BE2C (cell line): Measurements from ENCODE around the gene EXOC4.
A peak's percentile ranks its signal among the peaks of the same experiment; 100 is the strongest.
"Not testable (repeated sequence)": the region's sequence is repeated elsewhere in the genome, so short reads cannot be mapped to it uniquely, and the experiment has no call there.

Experiments
- DNase-seq: peaks from one replicate; pipeline ENCODE4 v3.0.0-alpha.2; 2020
- H3K27me3 ChIP-seq: fragments of 250-450 bp; sonication (Bioruptor Pico); 2 replicates; pipeline ENCODE4 v1.5.1; 2020; ENCODE audit warnings: mild to moderate bottlenecking
- H3K36me3 ChIP-seq: fragments of 250-450 bp; sonication (Bioruptor Pico); 2 replicates; pipeline ENCODE4 v1.5.1; 2020; ENCODE audit warnings: mild to moderate bottlenecking
- H3K4me1 ChIP-seq: fragments of 250-450 bp; sonication (Bioruptor Pico); 2 replicates; pipeline ENCODE4 v1.5.1; 2020
- H3K4me3 ChIP-seq: 2 replicates; pipeline ENCODE4 v1.5.1; 2011; ENCODE audit warnings: low read depth, low read length
- H3K9me3 ChIP-seq: fragments of 250-450 bp; sonication (Bioruptor Pico); 2 replicates; pipeline ENCODE4 v1.5.1; 2020
- TF ChIP-seq, protein P1 (sequence below): IDR thresholded peaks from 2 replicates; pipeline ENCODE4 v1.5.1; 2012; ENCODE audit warnings: mild to moderate bottlenecking, low read depth, low read length

EXOC4 gene

DNA sequence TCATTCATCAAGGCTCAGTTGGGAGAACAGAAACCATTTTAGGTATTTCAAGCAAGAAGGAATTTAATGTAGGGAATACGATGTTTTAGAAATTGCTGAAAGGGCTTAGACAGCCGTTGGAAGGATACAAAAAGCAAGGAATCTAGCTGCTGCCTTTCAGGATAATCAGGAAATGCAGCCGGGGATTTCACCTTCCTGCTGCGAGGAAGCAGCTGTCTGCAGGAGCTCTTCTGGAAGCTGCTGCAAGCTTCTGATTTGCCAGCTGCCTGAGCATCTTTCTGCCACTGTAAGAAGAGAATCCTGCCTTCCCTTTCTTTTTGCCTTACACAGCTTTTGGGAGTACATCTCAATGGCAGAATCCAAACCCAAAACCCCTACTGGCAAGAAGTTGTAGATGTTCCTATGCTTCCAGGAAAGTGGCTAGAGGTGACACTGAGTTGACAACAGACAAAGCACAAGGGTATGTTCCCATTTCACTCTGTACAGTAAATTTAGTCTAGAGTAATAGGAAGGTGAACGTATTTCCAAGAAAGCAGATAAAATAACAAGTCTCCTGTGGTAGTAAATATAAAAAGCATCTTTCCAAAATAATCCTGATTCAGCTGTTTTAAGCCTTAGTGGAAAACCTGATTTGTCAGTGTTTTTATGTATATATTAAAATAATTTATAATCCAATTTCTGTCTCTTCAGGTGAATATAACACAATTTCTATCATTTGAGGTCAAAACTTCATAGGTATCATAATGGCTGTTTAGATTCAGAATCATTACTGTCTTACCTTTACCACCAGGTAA is 725.8 kb downstream of the EXOC4 start:
- TF ChIP-seq, protein P1, sequence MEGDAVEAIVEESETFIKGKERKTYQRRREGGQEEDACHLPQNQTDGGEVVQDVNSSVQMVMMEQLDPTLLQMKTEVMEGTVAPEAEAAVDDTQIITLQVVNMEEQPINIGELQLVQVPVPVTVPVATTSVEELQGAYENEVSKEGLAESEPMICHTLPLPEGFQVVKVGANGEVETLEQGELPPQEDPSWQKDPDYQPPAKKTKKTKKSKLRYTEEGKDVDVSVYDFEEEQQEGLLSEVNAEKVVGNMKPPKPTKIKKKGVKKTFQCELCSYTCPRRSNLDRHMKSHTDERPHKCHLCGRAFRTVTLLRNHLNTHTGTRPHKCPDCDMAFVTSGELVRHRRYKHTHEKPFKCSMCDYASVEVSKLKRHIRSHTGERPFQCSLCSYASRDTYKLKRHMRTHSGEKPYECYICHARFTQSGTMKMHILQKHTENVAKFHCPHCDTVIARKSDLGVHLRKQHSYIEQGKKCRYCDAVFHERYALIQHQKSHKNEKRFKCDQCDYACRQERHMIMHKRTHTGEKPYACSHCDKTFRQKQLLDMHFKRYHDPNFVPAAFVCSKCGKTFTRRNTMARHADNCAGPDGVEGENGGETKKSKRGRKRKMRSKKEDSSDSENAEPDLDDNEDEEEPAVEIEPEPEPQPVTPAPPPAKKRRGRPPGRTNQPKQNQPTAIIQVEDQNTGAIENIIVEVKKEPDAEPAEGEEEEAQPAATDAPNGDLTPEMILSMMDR, result no peak
- DNase-seq, result no peak
- Histone ChIP-seq H3K27me3 (no peaks in the 10 kb centered on the region), H3K4me3 (no peak overlapping the region), H3K9me3 (no peaks in the 10 kb centered on the region), H3K4me1 (peaks cover 23% of the 10 kb centered on the region), H3K36me3 (no peaks in the 10 kb centered on the region)

DNA sequence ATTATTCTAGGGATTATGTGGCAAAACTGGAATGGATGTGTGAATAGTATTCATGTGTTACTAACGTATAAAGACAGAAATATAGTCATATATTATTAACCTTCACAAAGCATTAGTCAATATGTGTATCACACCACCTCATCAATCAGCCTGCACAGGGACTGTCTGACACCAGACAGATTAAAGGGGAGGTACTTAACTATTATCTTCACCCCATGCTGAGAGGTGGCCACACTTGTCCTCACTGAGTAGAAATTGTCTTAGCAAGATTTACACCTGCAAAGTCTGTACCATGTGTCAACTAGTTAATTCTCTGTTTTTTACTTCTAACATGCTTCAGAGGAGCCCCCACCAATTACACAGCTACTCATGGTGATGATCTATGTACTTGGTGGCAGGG is 727.9 kb downstream of the EXOC4 start:
- H3K9me3 ChIP-seq, result no peaks in the 10 kb centered on the region
- TF ChIP-seq, protein P1, result no peak
- H3K36me3 ChIP-seq, result no peaks in the 10 kb centered on the region
- H3K4me1 ChIP-seq, result peaks cover 23% of the 10 kb centered on the region
- no peaks in the 10 kb centered on the region for H3K27me3 ChIP-seq
- no peak for DNase-seq
- H3K4me3 ChIP-seq, result no peak overlapping the region

DNA sequence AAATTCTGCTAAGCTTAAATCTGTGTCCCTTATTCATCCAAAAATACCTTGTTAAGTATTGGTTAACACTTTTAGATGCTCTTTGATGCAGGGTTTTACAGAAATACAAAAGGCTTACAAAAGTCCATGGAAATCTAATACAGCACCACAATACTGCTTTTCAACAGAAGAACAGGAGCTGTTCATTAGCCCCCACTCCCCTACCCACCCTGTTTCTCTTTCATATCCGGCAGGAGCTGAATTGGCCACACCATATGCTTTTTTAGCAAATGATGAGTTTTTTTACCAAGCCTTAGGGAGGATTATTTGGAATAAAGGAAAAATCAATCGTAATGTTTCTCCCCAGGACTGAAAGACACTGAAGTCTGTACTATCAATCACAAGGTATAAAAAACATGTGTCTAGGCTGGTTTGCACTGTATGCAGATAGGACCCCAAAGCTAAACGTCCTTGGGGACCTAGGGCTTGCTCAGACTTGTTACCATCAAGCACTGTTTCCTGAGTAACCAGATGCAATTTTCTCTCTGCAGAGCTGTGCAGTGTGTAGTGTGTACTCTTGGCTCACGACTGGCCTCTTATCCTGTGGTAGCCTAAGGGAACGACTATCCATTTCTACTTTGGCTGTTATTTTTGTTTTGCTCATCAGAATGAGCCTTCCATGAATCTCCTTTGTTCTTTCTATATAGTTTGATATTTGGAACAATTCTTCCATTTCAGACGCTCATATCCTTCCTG is 731.0 kb downstream of the EXOC4 start:
- Histone ChIP-seq H3K9me3 (no peaks in the 10 kb centered on the region), H3K27me3 (no peaks in the 10 kb centered on the region), H3K36me3 (no peaks in the 10 kb centered on the region), H3K4me3 (peak overlapping the region; percentile 17; the same call in 1 of the 2 replicates), H3K4me1 (peaks cover 21% of the 10 kb centered on the region)
- TF ChIP-seq, protein P1, result peak; percentile 63
- DNase-seq, result peak; percentile 80

DNA sequence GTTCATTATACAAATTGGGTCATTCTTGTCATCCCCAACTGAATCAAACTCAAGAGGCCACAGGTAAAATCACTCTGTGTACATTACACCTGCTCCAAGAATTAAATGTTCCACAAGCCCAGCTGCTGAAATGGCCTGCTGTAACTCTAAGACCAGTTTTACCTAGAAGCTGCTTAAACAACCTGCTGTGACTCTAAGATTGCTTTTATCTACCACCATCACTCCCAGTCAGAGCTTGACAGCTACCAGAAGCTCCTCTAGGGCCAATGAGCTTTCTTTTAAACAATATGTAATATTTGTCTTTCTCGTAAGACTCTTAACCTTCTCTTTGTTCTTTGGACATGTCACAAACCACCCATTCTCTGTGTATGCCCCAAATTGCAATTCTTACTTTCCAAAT is 732.4 kb downstream of the EXOC4 start:
- Histone ChIP-seq H3K36me3 (no peaks in the 10 kb centered on the region), H3K27me3 (no peaks in the 10 kb centered on the region), H3K4me3 (no peak overlapping the region), H3K9me3 (no peaks in the 10 kb centered on the region), H3K4me1 (peaks cover 21% of the 10 kb centered on the region)
- TF ChIP-seq, protein P1, result no peak
- DNase-seq, result no peak

DNA sequence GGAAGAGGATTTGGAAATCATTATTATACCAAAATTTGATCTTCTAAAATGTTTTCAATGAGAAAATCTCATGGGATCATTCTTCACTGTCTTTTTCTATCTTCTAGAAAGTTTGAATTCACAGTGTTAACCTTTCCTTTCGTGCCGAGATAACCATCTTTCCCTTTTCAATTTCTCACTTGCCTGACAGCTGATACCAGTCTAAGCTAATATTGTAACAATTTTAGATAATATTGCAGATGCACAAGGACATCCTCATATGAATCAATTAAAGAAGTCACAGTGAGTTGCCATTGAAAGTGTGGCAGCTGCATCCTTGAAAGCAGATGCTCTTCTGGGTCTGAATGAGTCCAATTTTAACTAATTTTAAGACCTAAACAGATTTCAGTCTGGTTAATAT is 734.7 kb downstream of the EXOC4 start:
- DNase-seq, result no peak
- no peaks in the 10 kb centered on the region for H3K27me3 ChIP-seq
- TF ChIP-seq, protein P1, result no peak

DNA sequence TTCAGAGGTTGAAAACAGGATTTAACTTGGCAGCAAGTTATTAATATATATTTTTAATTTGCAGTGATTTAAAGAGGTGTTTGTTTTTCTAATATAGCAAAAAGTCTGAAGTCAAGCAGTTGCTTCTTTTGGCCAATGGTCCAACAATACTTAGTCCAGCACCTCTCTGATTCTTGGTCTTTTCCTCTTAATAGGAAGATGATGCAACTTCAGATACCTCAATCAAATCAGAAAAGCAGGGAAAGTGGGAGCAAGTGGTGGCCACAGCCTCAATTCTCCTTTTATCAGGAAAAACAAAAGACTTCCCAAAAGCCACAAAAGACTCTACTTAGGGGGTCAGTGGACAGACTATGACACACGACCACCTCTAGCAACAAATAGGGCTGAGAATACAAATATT is 740.7 kb downstream of the EXOC4 start:
- DNase-seq, result no peak
- no peak overlapping the region for H3K4me3 ChIP-seq
- TF ChIP-seq, protein P1, result no peak
- no peaks in the 10 kb centered on the region for H3K36me3 ChIP-seq
- H3K4me1 ChIP-seq, result no peaks in the 10 kb centered on the region; the same call in 1 of the 2 replicates
- H3K27me3 ChIP-seq, result no peaks in the 10 kb centered on the region
- H3K9me3 ChIP-seq, result no peaks in the 10 kb centered on the region

More for the DNA sequence above, 734.7 kb downstream of the EXOC4 start:
- Histone ChIP-seq H3K36me3 (no peaks in the 10 kb centered on the region), H3K9me3 (no peaks in the 10 kb centered on the region), H3K4me1 (peaks cover 21% of the 10 kb centered on the region), H3K4me3 (no peak overlapping the region)

DNA sequence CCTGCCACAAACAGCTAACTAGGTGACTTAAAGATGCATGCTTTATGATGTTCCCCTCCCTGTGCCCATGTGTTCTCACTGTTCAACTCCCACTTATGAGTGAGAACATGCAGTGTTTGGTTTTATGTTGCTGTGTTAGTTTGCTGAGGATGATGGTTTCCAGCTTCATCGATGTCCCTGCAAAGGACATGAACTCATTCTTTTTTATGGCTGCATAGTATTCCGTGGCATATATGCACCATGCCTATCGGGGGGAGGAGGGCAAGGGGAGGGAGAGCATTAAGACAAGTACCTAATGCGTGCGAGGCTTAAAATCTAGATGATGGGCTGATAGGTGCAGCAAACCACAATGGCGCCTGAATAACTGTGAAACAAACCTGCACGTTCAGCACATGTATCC is 741.2 kb downstream of the EXOC4 start:
- H3K4me3 ChIP-seq, H3K36me3 ChIP-seq, H3K4me1 ChIP-seq, DNase-seq, H3K27me3 ChIP-seq, H3K9me3 ChIP-seq: not testable (repeated sequence)
